ENCODE measurements around the gene ARCN1.

- TF ChIP-seq CTCF (conservative IDR thresholded peaks at IDR 0.05; ENCODE audit: low read depth, low read length) (no peak), EZH2 (IDR thresholded peaks at IDR 0.05; ENCODE audit: low read length, unreplicated experiment) (no peak), EZH2phosphoT487 (IDR thresholded peaks at IDR 0.05; ENCODE audit: borderline replicate concordance, low read length) (no peak)
These were observed 34.7 kb upstream of the ARCN1 start for GRCh38 chr11:118537409-118537980.
